ENCODE data around the gene TMEM95.
A peak's percentile ranks its signal among the peaks of the same experiment; 100 is the strongest.

The TMEM95 gene

DNA sequence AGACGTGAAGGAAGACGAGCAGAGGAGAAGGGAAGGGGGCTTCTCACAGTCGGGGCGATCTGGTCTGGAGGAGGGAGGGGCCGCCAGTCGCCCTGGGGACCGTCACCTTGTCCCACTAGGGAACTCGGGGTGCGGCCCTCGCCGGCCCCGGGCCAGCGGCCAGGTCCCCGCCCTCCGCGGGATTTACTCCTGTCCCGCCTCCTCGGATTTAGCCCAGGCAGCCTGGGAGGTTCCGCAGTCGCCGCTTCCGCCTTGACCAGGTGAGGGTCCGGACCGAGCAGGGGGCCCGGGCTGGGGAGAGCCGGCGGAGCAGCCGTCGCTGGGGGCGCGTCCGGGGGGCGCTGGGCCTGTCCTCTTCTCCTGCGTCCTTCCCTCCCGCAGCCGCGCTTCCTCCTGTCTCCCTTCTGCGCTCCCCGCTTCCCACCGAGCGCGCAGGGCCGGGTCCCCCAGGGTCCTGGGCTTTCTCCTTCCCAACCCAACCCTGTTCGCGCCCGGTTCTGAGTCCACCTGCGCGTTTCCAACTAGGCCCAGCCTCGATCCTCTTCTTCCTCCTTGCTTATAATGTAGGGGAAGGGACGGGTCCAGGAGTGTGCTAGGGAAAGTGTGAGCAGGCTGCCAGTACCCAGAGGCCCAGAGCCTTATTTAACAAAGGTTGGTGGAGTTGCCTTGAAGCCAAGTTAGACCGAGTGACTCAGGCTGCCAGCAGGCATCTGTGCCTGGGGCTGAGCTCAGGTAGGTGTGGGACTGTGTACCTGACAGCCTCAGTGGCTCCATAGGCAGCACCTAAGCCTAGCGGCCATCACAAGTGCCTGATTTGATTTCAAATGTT lies 26.1 kb downstream of the TMEM95 start, which contains the start of gene TNK1:
Gene TNK1 (plus strand): TSS at position 235 of the 829 bp plus-strand sequence. CDS start 1,838 bp downstream, outside the sequence.
- no peak for DNase-seq

- DNase-seq = no peak
Observed at GRCh38 chr17:7382901-7383300, 27.9 kb downstream of the TMEM95 start.

DNA sequence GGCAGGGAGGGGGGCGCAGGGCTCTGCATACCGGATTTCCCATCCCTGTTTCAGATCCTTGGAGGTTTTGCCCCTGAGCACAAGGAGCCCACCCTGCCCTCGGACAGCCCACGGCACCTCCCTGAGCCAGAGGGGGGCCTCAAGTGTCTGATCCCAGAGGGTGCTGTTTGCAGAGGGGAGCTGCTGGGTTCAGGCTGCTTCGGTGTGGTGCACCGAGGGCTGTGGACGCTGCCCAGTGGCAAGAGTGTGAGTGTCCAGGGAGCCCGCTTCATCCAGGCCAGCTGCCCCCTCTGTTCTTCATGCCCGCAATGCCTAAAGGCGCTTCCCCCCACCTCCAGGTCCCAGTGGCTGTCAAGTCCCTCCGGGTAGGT lies 28.4 kb downstream of the TMEM95 start:
- DNase-seq = no peak

DNA sequence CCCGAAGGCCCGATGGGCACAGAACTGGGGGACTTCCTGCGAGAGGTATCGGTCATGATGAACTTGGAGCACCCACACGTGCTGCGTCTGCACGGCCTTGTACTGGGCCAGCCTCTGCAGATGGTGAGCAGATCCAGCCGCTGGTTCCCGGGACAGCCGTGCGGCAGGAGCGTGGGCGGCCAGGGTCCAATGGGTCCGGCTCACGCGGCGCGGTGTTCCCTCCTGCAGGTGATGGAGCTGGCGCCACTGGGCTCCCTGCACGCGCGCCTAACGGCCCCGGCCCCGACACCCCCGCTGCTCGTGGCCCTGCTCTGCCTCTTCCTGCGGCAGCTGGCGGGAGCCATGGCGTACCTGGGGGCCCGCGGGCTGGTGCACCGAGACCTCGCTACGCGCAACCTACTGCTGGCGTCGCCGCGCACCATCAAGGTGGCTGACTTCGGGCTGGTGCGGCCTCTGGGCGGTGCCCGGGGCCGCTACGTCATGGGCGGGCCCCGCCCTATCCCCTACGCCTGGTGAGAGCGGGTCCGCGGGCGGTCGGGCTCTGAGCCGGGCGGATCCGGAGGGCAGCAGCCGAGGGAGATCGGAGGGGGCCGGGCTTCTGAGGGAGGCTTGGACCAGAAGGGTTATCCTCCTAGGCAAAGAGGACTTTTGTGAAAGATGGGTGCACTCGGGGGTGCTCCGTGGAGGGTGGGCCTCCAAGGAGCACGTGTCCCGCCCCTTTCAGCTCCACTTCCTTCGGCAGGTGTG lies 29.0 kb downstream of the TMEM95 start:
- peak; percentile 82 to 85 for DNase-seq

DNA sequence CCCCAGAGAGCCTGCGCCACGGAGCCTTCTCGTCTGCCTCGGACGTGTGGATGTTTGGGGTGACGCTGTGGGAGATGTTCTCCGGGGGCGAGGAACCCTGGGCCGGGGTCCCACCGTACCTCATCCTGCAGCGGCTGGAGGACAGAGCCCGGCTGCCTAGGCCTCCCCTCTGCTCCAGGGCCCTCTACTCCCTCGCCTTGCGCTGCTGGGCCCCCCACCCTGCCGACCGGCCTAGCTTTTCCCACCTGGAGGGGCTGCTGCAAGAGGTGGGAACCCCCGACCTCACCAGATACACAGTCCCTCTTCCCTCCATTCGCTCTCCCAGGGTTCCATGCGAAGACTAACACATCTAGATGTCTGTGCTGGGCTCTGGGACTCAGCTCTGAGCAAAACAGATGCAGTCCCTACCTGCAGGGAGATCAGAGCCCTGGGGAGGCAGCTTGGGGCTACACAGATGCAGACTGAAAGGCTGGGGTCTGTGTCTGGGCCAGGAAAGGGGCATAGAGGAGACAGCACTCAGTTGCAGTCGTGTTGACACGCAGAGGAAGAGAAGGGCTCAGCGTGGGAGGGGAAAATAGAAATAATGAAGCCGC lies 29.6 kb downstream of the TMEM95 start:
- DNase-seq = no peak

DNA sequence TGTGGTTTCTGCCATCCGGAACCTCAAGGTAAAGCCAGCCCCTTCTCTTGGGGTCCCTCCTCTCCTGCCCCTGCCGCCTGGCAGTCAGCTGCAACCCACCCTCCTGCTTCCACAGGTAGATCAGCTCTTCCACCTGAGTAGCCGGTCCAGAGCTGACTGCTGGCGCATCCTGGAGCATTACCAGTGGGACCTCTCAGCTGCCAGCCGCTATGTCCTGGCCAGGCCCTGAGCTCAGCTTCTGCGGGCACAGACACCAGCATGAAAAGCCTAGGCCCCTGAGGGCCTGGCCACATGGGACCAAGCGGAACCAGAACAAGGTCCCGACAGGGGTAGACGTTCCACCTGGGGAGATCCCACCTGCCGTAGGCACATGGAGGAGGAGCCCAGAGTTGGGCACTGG lies 33.9 kb downstream of the TMEM95 start:
- no peak for DNase-seq

DNA sequence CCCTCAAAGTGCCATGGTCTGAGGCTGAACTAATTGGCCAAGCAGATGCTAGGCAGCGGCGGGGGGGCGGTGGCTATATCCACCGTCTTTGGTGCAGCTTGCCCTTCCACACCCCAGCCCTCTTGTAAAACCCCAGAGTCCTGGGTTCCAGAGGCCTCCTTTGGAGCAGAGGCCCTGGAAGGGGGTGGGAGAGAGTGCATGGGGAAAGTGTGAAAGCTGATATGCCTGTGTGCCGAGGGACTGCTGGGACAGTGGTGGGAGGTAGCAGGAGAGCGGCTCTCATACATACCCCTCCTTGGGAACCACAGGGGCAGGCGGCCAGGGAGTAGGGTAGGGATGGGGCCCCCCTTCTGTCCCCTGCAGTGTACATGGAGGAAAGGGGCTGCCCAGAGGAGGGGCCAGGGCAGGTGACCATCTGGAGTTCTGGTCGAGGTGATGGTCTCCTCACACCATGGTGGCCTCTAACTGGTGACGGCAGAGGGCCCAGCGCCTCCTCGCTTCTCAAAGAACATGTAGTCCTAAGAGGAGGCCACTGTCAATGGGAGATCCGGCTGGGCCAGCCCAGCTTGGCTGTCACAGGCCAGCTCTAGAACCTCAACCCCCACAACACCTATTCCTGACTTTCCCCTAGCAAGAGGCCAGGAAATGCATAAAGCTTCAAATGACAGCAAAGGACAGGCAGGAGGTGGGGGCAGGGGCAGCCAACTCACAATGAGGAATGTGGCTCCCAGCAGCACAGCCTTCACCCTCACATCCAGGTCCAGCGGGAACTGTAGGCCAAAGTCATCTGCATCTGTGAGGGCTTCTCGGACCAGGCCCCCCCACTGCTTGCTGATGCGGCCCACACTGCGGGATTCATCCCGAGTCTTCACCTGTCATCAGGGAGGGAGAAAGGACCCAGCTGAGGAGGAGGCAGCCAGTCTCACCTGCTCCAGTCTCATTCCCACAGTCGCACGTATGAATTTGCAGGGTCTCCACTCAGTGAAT lies 35.3 kb downstream of the TMEM95 start:
- no peak for DNase-seq

- DNase-seq = no peak
Observed at GRCh38 chr17:7391307-7391706, 36.4 kb downstream of the TMEM95 start.

DNA sequence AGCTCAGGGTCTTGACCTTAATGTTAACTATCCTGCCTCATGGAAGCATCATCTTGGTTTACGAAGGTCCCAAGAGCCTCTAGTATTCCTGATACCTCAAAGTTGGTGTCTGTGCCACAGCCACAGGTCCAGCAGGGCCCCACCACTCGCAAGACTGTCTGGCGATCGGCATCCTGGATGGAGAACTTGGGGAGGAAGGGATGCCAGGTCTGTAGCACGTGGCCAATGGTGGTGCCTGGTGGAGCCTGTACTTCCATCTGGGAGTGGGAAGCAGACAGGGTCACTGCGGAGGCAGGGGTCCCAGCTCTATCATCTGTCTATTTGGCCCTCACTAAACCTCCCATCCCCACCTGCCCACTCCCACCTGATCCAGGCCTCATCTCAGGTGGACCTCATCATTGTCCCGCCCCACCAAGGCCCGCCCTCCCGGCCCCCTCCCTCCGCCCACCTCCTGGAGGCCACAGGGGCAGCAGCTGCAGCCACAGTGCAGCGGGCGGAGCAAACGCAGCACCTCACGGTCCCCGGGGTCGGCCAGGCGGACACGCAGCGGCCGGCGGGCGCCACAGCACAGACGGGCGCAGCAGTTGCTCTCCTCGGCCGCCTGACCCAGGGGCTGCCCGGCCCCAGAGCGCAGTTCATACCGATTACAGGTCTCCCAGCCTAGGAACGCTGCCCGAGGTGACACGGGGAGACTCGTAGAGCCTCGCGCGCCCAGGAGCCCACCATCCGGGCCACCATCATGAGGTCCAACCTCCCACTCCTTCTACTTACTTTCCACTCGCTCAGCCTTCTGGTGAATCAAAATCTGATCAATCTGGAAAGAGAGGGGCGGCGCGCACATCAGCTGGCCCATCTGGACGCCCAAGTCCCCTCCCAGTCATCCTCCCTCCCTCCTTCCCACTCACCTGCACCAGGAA lies 38.0 kb downstream of the TMEM95 start:
- no peak for DNase-seq

GRCh38 chr17:7393613-7394451 lies 38.9 kb downstream of the TMEM95 start:
- peak; percentile 81 to 82 for DNase-seq

- DNase-seq = peak; percentile 83 to 85
Observed at GRCh38 chr17:7394452-7395191, 39.7 kb downstream of the TMEM95 start, which contains the start of gene PLSCR3. TSS of gene PLSCR3 (minus strand) at chr17:7394525. CDS start at chr17:7394110, 415 bp downstream.

- DNase-seq = no peak
Observed at GRCh38 chr17:7396147-7396546, 41.2 kb downstream of the TMEM95 start.

GRCh38 chr17:7398612-7399011 lies 43.7 kb downstream of the TMEM95 start:
- no peak for DNase-seq

DNA sequence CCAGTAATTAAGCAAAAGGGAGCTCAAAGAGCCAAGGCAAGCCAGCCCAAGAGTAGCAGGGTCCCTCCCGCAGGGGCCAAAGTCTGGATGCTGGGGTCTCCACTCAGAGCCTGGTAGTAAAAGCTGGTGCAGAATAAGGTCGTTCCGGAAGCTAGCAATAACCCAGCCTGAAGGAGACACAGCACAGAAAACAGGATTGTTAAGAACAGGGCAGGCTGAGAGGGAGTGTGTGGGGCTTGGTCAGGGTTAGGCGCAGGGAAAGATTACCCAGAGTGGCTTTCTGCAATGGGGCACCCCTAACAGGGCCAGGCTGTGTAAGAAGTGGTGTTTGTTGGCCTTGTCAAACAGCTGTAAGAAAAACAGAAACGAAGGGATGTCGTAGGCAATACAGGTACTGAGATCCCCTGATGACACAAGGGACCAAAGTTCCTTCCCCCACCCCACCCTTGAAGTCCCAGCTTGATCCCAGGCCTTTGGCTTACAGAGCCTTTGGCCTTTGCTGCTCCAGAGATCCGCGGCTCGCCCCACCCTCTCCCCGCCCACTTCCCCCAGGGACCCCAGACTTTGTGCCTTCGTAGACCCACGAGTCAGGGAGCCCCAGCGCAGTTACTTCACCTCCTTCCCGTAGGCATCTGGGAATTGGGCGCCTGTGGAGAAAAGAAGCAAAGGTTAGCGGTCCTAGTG lies 48.2 kb downstream of the TMEM95 start:
- peak; percentile 25 to 27 for DNase-seq

GRCh38 chr17:7403727-7403976 lies 48.7 kb downstream of the TMEM95 start:
- DNase-seq = no peak

DNA sequence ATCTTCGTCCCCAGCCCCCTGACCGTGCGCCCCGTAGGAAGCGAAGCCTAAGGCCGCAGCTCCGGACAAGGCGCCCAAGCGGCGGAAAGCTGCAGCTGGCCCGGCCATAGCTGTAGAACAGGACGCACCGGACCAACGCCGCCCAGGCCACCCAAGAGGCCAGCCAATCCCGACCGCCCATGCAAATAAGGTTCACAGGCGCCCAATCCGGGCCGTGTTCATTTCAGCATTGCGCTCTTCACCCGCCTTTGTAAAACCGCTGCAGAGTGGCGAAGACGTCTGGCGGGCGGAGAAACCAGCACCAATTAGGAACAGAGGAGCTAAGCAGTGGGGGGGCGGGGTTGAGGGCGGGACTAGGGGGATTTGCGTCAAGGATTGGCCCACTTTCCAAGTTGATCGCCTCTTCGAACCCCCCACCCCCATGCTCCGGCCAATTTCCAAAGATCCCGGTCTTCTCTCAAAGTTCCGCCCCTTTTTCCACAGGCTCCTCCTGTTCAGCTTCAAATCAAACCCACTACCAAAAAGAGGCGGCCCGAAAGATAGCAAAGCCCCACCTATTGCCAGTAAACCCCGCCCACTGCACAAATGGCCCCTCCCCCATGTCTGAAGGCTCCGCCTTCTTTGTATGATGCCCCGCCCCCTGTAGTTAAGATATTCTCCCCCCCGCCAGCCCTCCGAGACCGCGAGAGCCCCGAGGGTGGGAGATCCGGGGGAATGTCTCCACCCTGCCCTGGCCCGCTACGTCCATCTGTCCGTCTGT lies 49.2 kb downstream of the TMEM95 start, which contains the start of gene TMEM256:
Gene TMEM256 (minus strand): TSS at position 121 of the 760 bp plus-strand sequence. CDS start 13 bp downstream, at position 108.
- DNase-seq = peak; percentile 97

DNA sequence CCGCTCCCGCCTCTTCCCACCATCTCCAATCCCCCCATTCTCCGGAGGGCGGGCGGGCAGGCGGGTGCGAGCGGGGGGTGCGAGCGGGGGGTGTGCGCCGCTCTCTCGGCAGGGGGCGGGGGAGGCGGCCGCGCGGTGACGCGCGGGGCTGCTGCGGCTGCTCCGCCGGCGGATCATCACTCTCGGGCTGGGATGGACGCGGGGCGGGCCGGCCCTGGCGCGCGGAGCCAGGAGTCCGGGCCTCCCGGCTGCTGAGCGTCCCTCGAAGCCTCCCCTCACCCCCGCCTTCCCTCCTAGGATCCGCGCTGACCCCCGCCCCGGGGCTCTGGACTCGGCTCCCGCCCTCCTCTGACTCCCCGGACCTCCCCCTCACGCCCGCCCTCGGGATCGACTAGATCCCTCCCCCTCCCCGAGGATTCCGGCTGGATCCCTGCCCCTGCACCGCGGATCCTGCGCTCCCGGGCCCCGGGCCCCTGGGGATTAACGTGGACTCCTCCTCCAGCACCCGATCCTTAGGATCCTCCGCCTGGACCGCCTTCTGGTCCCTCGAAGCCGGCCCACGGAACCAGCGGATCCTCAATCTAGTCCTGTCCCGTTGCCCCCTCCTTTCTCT lies 49.9 kb downstream of the TMEM95 start:
- peak; percentile 77 to 78 for DNase-seq
